Tibial nerve (tissue), 4 donors: ENCODE data around the gene ZNF584. TPM values are rescaled to one million over a fixed set of nuclear protein-coding genes. Genes with fewer than 3 reads are reported as not detected.

Experiments
- DNase-seq, 2 donors: peaks; one replicate each; pipeline ENCODE4 v3.0.0-alpha.2; 2019; ENCODE audit warnings: low spot score in 2 of 2
- H3K27ac ChIP-seq, 4 donors: fragments of 200-600 bp; sonication (generic) in 3 of 4; one replicate each; pipeline ENCODE4 v1.5.1; 2017 to 2019; ENCODE audit warnings: mild to moderate bottlenecking in 1 of 4
- H3K27me3 ChIP-seq, 2 donors: fragments of 200-600 bp; sonication (generic) in 1 of 2; one replicate each; pipeline versions ENCODE4 v1.5.1 to v1.6.0; 2017 to 2019
- H3K36me3 ChIP-seq, 3 donors: fragments of 200-600 bp; sonication (generic); one replicate each; pipeline ENCODE4 v1.5.1; 2018 to 2019
- H3K4me1 ChIP-seq, 4 donors: fragments of 200-600 bp; sonication (generic) in 3 of 4; one replicate each; pipeline ENCODE4 v1.5.1; 2017 to 2019
- H3K4me3 ChIP-seq, 4 donors: fragments of 200-600 bp; sonication (generic) in 3 of 4; one replicate each; pipeline ENCODE4 v1.5.1; 2017 to 2019; ENCODE audit warnings: mild to moderate bottlenecking in 1 of 4, moderate library complexity in 1 of 4
- H3K9me3 ChIP-seq, 4 donors: fragments of 200-600 bp; sonication (generic) in 3 of 4; one replicate each; pipeline ENCODE4 v1.5.1; 2017 to 2019
- CTCF ChIP-seq, 5 experiments: fragments of 200-600 bp in 3 of 5; fragments of 450-650 bp in 2 of 5; sonication (generic) in 3 of 5; IDR thresholded peaks; one replicate each; pipeline ENCODE4 v1.5.1; 2016 to 2019; ENCODE audit warnings: antibody characterized with exemption in 5 of 5, mild to moderate bottlenecking in 3 of 5, moderate library complexity in 2 of 5
- EP300 ChIP-seq, 2 donors: sonication (generic); formaldehyde crosslinking; IDR thresholded peaks; one replicate each; pipeline ENCODE4 v1.6.1; 2017; ENCODE audit warnings: antibody characterized with exemption in 2 of 2, mild to moderate bottlenecking in 1 of 2
- POLR2A ChIP-seq, 2 donors: fragments of 450-650 bp; IDR thresholded peaks; one replicate each; pipeline ENCODE4 v1.6.1; 2017; ENCODE audit warnings: antibody characterized with exemption in 2 of 2, mild to moderate bottlenecking in 2 of 2, moderate library complexity in 2 of 2
- WGBS, 2 donors: methylation state at CpG; one replicate each; pipeline ENCODE4 v1.1.5; 2018; 5-methylcytosine and 5-hydroxymethylcytosine counted together
- total RNA-seq, 4 donors: library from RNA; depleted of rRNA; stranded (reverse); fragments of >200 nt; gene quantifications; one replicate each; pipeline ENCODE4 v1.1.0, GENCODE V29; 2016

Gene ZNF584
- total RNA-seq, 4 donors from 2014 or later, result 16.4 to 24.6 (median 20.9) TPM

GRCh38 chr19:58393725-58394033, 14.8 kb upstream of the ZNF584 start:
- 83 to 85% methylated on average over 4 of the region's 4 CpGs for WGBS, 2 donors
- Histone ChIP-seq H3K9me3 (no peaks in the 10 kb centered on the region), H3K4me1 (peaks cover 0 to 37% (median 2%) of the 10 kb centered on the region in 4 donors), H3K36me3 (peaks cover 0 to 75% (median 16%) of the 10 kb centered on the region in 3 donors), H3K27ac (no peak overlapping the region), H3K4me3 (no peak overlapping the region), H3K27me3 (peaks cover 0 to 25% of the 10 kb centered on the region in 2 donors)
- no peak for DNase-seq
- TF ChIP-seq CTCF (IDR thresholded peaks at IDR 0.05) (no peak), POLR2A (IDR thresholded peaks at IDR 0.05) (no peak), EP300 (IDR thresholded peaks at IDR 0.05) (no peak)

- H3K27me3 ChIP-seq, result peaks cover 0 to 25% of the 10 kb centered on the region in 2 donors
- no peak overlapping the region for H3K27ac ChIP-seq
- no peaks in the 10 kb centered on the region for H3K9me3 ChIP-seq
- peaks cover 0 to 63% (median 16%) of the 10 kb centered on the region in 3 donors for H3K36me3 ChIP-seq
- no peak for TF ChIP-seq EP300 (IDR thresholded peaks at IDR 0.05)
- no peak for TF ChIP-seq POLR2A (IDR thresholded peaks at IDR 0.05)
- no peak for TF ChIP-seq CTCF (IDR thresholded peaks at IDR 0.05)
- no peak for DNase-seq
- H3K4me3 ChIP-seq, result no peak overlapping the region
- WGBS, 2 donors, result 53 to 76% methylated on average over 3 of the region's 3 CpGs
- peaks cover 0 to 27% (median 2%) of the 10 kb centered on the region in 4 donors for H3K4me1 ChIP-seq
Measured at GRCh38 chr19:58394821-58395219, 13.6 kb upstream of the ZNF584 start.

GRCh38 chr19:58395220-58395978, 13.1 kb upstream of the ZNF584 start, which contains the start of gene RNF225:
Gene RNF225 (plus strand): TSS chr19:58395656. CDS start chr19:58396090, 434 bp downstream.
- H3K9me3 ChIP-seq, result no peaks in the 10 kb centered on the region
- no peak within 1 kb of the TSS for H3K27ac ChIP-seq
- TF ChIP-seq EP300 (IDR thresholded peaks at IDR 0.05) (no peak), POLR2A (IDR thresholded peaks at IDR 0.05) (no peak), CTCF (IDR thresholded peaks at IDR 0.05) (no peak)
- DNase-seq, result no peak
- H3K27me3 ChIP-seq, result peaks cover 0 to 25% of the 10 kb centered on the region in 2 donors
- WGBS, 2 donors, result 41 to 46% methylated on average over 15 to 19 of the region's 21 CpGs
- H3K36me3 ChIP-seq, result peaks cover 0 to 59% (median 16%) of the 10 kb centered on the region in 3 donors
- H3K4me1 ChIP-seq, result peaks cover 0 to 28% (median 3%) of the 10 kb centered on the region in 4 donors
- H3K4me3 ChIP-seq, result no peak within 1 kb of the TSS

GRCh38 chr19:58395979-58396627, 12.3 kb upstream of the ZNF584 start:
- no peaks in the 10 kb centered on the region for H3K9me3 ChIP-seq
- 13 to 17% methylated on average over 6 to 20 of the region's 75 CpGs for WGBS, 2 donors
- H3K36me3 ChIP-seq, result peaks cover 0 to 52% (median 16%) of the 10 kb centered on the region in 3 donors
- no peak for DNase-seq
- H3K27me3 ChIP-seq, result peaks cover 0 to 25% of the 10 kb centered on the region in 2 donors
- TF ChIP-seq CTCF (IDR thresholded peaks at IDR 0.05) (no peak), EP300 (IDR thresholded peaks at IDR 0.05) (no peak), POLR2A (IDR thresholded peaks at IDR 0.05) (no peak)
- peaks cover 0 to 28% (median 8%) of the 10 kb centered on the region in 4 donors for H3K4me1 ChIP-seq
- no peak overlapping the region for H3K4me3 ChIP-seq
- no peak overlapping the region for H3K27ac ChIP-seq
